ENCODE results near the gene TMEM62.

Gene TMEM62

DNA sequence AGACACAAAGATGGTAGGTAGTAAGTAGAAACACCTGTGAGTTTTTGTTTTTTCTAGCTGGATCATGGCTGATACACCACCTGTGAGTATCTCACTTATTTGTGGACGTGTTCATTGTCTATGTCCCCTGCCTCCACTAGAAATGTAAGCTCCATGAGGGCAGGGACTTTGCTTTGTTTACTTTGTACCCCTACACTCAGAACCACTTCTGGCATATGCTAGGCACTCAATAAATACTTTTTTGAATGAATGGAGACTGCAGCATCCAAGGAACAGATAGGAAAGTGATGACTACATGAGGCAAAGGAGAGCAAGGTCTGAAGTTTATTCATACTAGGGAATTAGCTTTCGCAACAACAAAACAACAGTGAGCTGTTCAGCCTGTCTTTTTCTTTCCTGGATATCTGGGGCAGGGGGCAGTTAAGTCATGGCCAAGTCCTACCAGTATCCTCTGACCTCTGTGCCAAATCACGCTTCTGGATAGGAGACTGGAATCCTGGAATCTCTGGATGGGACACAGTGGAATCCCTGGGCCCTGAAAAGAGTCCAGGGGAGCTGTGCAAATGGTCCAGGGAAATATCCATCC, 99.0 kb downstream of the TMEM62 start:
- no peak for DNase-seq (ENCODE audit: low read depth, low spot score)
